ENCODE data around the gene SPACDR. TPM values are rescaled to one million over a fixed set of nuclear protein-coding genes. Genes with fewer than 3 reads are reported as not detected.

Gene SPACDR
- polyA plus RNA-seq, 1 donor from 2014 or later, result not detected

- Histone ChIP-seq H3K27ac (ENCODE audit: low read length) (no peak overlapping the region), H3F3A (ENCODE audit: insufficient read depth, low read length, poor library complexity, severe bottlenecking) (no peaks in the 10 kb centered on the region)
- no peak for TF ChIP-seq TAF1 (IDR thresholded peaks at IDR 0.05; ENCODE audit: low read depth)
- no peak for TF ChIP-seq CTCF (IDR thresholded peaks at IDR 0.05; ENCODE audit: poor library complexity, severe bottlenecking)
- no peak for TF ChIP-seq SMC3 (conservative IDR thresholded peaks at IDR 0.05; ENCODE audit: poor library complexity)
- TF ChIP-seq RAD21 (conservative IDR thresholded peaks at IDR 0.05), result no peak
- no peak for TF ChIP-seq POLR2AphosphoS5 (IDR thresholded peaks at IDR 0.05)
- TF ChIP-seq EP300 (conservative IDR thresholded peaks at IDR 0.05; ENCODE audit: poor library complexity, severe bottlenecking), result no peak
- no peak for TF ChIP-seq MXI1 (conservative IDR thresholded peaks at IDR 0.05; ENCODE audit: poor library complexity, severe bottlenecking)
- TF ChIP-seq REST (IDR thresholded peaks at IDR 0.05; ENCODE audit: borderline replicate concordance), result no peak
- TF ChIP-seq EZH2 (IDR thresholded peaks at IDR 0.05; ENCODE audit: borderline replicate concordance, insufficient read depth, low read length, poor library complexity, severe bottlenecking), result no peak
Measured at GRCh38 chr7:100438172-100438571, 25.9 kb downstream of the SPACDR start.

GRCh38 chr7:100437150-100438100 lies 26.6 kb downstream of the SPACDR start:
- no peaks in the 10 kb centered on the region for H4K20me1 ChIP-seq (ENCODE audit: insufficient read depth)
- H3K4me2 ChIP-seq (ENCODE audit: low read length), result no peak overlapping the region
- no peaks in the 10 kb centered on the region for H3K27me3 ChIP-seq (ENCODE audit: insufficient read depth, low read depth, low read length)
- H3K36me3 ChIP-seq (ENCODE audit: insufficient read depth, low read length), result no peaks in the 10 kb centered on the region
- no peak overlapping the region for H2AFZ ChIP-seq (ENCODE audit: low read depth, low read length)
- no peak overlapping the region for H3K27ac ChIP-seq (ENCODE audit: low read length)
- TF ChIP-seq RAD21 (conservative IDR thresholded peaks at IDR 0.05), result no peak
- no peak for TF ChIP-seq REST (IDR thresholded peaks at IDR 0.05; ENCODE audit: borderline replicate concordance)
- no peak for TF ChIP-seq SMC3 (conservative IDR thresholded peaks at IDR 0.05; ENCODE audit: poor library complexity)
- no peak for TF ChIP-seq POLR2AphosphoS5 (IDR thresholded peaks at IDR 0.05)
- no peak for TF ChIP-seq TAF1 (IDR thresholded peaks at IDR 0.05; ENCODE audit: low read depth)
- TF ChIP-seq EP300 (conservative IDR thresholded peaks at IDR 0.05; ENCODE audit: poor library complexity, severe bottlenecking), result no peak
- TF ChIP-seq CTCF (IDR thresholded peaks at IDR 0.05; ENCODE audit: poor library complexity, severe bottlenecking), result no peak
- no peak for TF ChIP-seq EZH2 (IDR thresholded peaks at IDR 0.05; ENCODE audit: borderline replicate concordance, insufficient read depth, low read length, poor library complexity, severe bottlenecking)
- no peak for TF ChIP-seq MXI1 (conservative IDR thresholded peaks at IDR 0.05; ENCODE audit: poor library complexity, severe bottlenecking)
- no peaks in the 10 kb centered on the region for H3F3A ChIP-seq (ENCODE audit: insufficient read depth, low read length, poor library complexity, severe bottlenecking)
- no peak overlapping the region for H3K9ac ChIP-seq (ENCODE audit: low read length)
- no peaks in the 10 kb centered on the region for H3K9me3 ChIP-seq (ENCODE audit: low read length)
- H3K4me3 ChIP-seq (ENCODE audit: low read length), result no peak overlapping the region
- peaks cover 7% of the 10 kb centered on the region for H3K79me2 ChIP-seq (replicated peaks; ENCODE audit: insufficient read depth, low read length)
- H3K9me2 ChIP-seq (ENCODE audit: insufficient read depth, low read length), result no peaks in the 10 kb centered on the region

More at GRCh38 chr7:100438172-100438571, 25.9 kb downstream of the SPACDR start:
- H3K9me2 ChIP-seq (ENCODE audit: insufficient read depth, low read length), result no peaks in the 10 kb centered on the region
- H4K20me1 ChIP-seq (ENCODE audit: insufficient read depth), result no peaks in the 10 kb centered on the region
- H3K9ac ChIP-seq (ENCODE audit: low read length), result no peak overlapping the region
- no peaks in the 10 kb centered on the region for H3K27me3 ChIP-seq (ENCODE audit: insufficient read depth, low read depth, low read length)
- H3K4me2 ChIP-seq (ENCODE audit: low read length), result no peak overlapping the region
- no peak overlapping the region for H3K4me3 ChIP-seq (ENCODE audit: low read length)
- H3K36me3 ChIP-seq (ENCODE audit: insufficient read depth, low read length), result no peaks in the 10 kb centered on the region
- peaks cover 7% of the 10 kb centered on the region for H3K79me2 ChIP-seq (replicated peaks; ENCODE audit: insufficient read depth, low read length)
- H3K9me3 ChIP-seq (ENCODE audit: low read length), result no peaks in the 10 kb centered on the region
- no peak overlapping the region for H2AFZ ChIP-seq (ENCODE audit: low read depth, low read length)

All from neural cell (in vitro differentiated cells).